Ovary (tissue), 3 donors: Measurements from ENCODE around the gene FBXL7.

Experiments used
- CTCF ChIP-seq, 3 donors: fragments of 450-650 bp in 2 of 3; fragments of 200-600 bp in 1 of 3; IDR thresholded peaks; one replicate each; pipeline versions ENCODE4 v1.5.1 to v1.8.0; 2016 to 2022; ENCODE audit warnings: antibody characterized with exemption in 3 of 3, mild to moderate bottlenecking in 1 of 3
- POLR2A ChIP-seq: fragments of 450-650 bp; IDR thresholded peaks from one replicate; pipeline ENCODE4 v1.6.1; 2017; ENCODE audit warnings: antibody characterized with exemption, mild to moderate bottlenecking, moderate library complexity
- donor health status: DM: no; HTN: no; CAD: no.

- TF ChIP-seq CTCF (IDR thresholded peaks at IDR 0.05) (no peak), POLR2A (no peak)
Measured at GRCh38 chr5:15587916-15588315, 87.9 kb downstream of the FBXL7 start.
